ENCODE data around the gene CALML5.

Gene CALML5

GRCh38 chr10:5449823-5450222 is 49.5 kb downstream of the CALML5 start:
- Histone ChIP-seq H3K27ac (ENCODE audit: low read length) (no peak overlapping the region), H3K4me1 (ENCODE audit: insufficient read depth, low read length) (peaks cover 24% of the 10 kb centered on the region), H4K20me1 (ENCODE audit: insufficient read depth, low read length) (peaks cover 12% of the 10 kb centered on the region), H3K9me3 (ENCODE audit: insufficient read depth, low read length, severe bottlenecking) (no peaks in the 10 kb centered on the region), H3K27me3 (ENCODE audit: insufficient read depth, low read length, poor library complexity) (no peaks in the 10 kb centered on the region), H3K36me3 (ENCODE audit: insufficient read depth, low read length) (peaks cover 30% of the 10 kb centered on the region), H3K4me2 (ENCODE audit: insufficient read depth, low read length) (no peak overlapping the region), H3K79me2 (ENCODE audit: insufficient read depth, low read length) (peaks cover 21% of the 10 kb centered on the region), H2AFZ (ENCODE audit: low read depth, low read length) (no peak overlapping the region), H3K4me3 (ENCODE audit: low read depth in 1 of 2, low read length in 2 of 2) (no peak overlapping the region), H3K9ac (ENCODE audit: low read depth, low read length) (no peak overlapping the region)
- ATAC-seq (ENCODE audit: insufficient read depth, low read depth) (no peak), DNase-seq (no peak)
- TF ChIP-seq EZH2 (IDR thresholded peaks at IDR 0.05; ENCODE audit: borderline replicate concordance, low read depth, low read length, severe bottlenecking): no peak
- TF ChIP-seq, protein P1, sequence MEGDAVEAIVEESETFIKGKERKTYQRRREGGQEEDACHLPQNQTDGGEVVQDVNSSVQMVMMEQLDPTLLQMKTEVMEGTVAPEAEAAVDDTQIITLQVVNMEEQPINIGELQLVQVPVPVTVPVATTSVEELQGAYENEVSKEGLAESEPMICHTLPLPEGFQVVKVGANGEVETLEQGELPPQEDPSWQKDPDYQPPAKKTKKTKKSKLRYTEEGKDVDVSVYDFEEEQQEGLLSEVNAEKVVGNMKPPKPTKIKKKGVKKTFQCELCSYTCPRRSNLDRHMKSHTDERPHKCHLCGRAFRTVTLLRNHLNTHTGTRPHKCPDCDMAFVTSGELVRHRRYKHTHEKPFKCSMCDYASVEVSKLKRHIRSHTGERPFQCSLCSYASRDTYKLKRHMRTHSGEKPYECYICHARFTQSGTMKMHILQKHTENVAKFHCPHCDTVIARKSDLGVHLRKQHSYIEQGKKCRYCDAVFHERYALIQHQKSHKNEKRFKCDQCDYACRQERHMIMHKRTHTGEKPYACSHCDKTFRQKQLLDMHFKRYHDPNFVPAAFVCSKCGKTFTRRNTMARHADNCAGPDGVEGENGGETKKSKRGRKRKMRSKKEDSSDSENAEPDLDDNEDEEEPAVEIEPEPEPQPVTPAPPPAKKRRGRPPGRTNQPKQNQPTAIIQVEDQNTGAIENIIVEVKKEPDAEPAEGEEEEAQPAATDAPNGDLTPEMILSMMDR (IDR thresholded peaks at IDR 0.05; ENCODE audit: borderline replicate concordance, extremely low read depth, low read length, poor library complexity, severe bottlenecking): no peak

DNA sequence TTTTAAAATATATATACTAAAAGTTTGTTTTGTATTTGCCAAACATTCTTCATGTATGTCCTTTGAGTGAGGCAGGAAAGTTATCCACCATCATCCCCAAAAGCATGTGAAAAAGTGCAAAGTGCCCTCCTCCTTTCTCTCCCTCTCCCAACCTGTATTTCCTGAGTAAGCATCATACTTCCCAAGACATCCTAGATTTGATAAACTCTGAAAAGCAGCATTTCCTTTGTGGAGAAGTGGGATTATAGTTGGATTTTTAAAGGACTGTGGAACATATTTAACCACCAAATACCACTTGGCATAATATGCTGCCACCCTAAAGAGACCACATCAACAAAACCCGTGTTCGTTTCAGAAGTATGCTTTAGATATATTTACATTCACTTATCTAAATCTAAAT is 50.1 kb downstream of the CALML5 start:
- peaks cover 25% of the 10 kb centered on the region for H3K36me3 ChIP-seq (ENCODE audit: insufficient read depth, low read length)
- DNase-seq: no peak
- no peak overlapping the region for H2AFZ ChIP-seq (ENCODE audit: low read depth, low read length)
- H3K4me2 ChIP-seq (ENCODE audit: insufficient read depth, low read length): no peak overlapping the region
- no peaks in the 10 kb centered on the region for H3K9me3 ChIP-seq (ENCODE audit: insufficient read depth, low read length, severe bottlenecking)
- H3K27me3 ChIP-seq (ENCODE audit: insufficient read depth, low read length, poor library complexity): no peaks in the 10 kb centered on the region
- peaks cover 12% of the 10 kb centered on the region for H4K20me1 ChIP-seq (ENCODE audit: insufficient read depth, low read length)
- H3K27ac ChIP-seq (ENCODE audit: low read length): no peak overlapping the region
- no peak overlapping the region for H3K9ac ChIP-seq (ENCODE audit: low read depth, low read length)
- ATAC-seq (ENCODE audit: insufficient read depth, low read depth): no peak
- H3K79me2 ChIP-seq (ENCODE audit: insufficient read depth, low read length): peaks cover 25% of the 10 kb centered on the region
- H3K4me1 ChIP-seq (ENCODE audit: insufficient read depth, low read length): peaks cover 24% of the 10 kb centered on the region
- TF ChIP-seq EZH2 (IDR thresholded peaks at IDR 0.05; ENCODE audit: borderline replicate concordance, low read depth, low read length, severe bottlenecking): no peak
- TF ChIP-seq, protein P1 (IDR thresholded peaks at IDR 0.05; ENCODE audit: borderline replicate concordance, extremely low read depth, low read length, poor library complexity, severe bottlenecking): no peak
- no peak overlapping the region for H3K4me3 ChIP-seq (ENCODE audit: low read depth in 1 of 2, low read length in 2 of 2)

All from DND-41 (cell line).